ENCODE data around the gene TRPT1.
"Not testable (repeated sequence)": the region's sequence is repeated elsewhere in the genome, so short reads cannot be mapped to it uniquely, and the experiment has no call there.

GRCh38 chr11:64246621-64246870 is 20.6 kb upstream of the TRPT1 start:
- TF ChIP-seq EZH2 (IDR thresholded peaks at IDR 0.05; ENCODE audit: insufficient read depth, low read length); CTCF (IDR thresholded peaks at IDR 0.05; ENCODE audit: insufficient read depth, low read depth, low read length): not testable (repeated sequence)
